NCI-H1417 treated with DMSO at 0.1 percent for 48 hours (cell line): ENCODE data around the gene SPART.
A peak's percentile ranks its signal among the peaks of the same experiment; 100 is the strongest.
"Not testable (repeated sequence)": the region's sequence is repeated elsewhere in the genome, so short reads cannot be mapped to it uniquely, and the experiment has no call there.

Source experiments
- DNase-seq: peaks from one replicate; lab custom pipeline; 2025; lab: John Stamatoyannopoulos, UW

SPART gene

GRCh38 chr13:36319793-36320192 is 26.4 kb downstream of the SPART start:
- not testable (repeated sequence) for DNase-seq

GRCh38 chr13:36313047-36313969 is 32.9 kb downstream of the SPART start:
- no peak for DNase-seq

- DNase-seq: no peak
Measured at GRCh38 chr13:36310417-36311108, 35.6 kb downstream of the SPART start.

- DNase-seq: no peak
Measured at GRCh38 chr13:36302289-36302688, 43.9 kb downstream of the SPART start.

GRCh38 chr13:36299469-36299868 is 46.7 kb downstream of the SPART start:
- DNase-seq: not testable (repeated sequence)

- DNase-seq: no peak
Measured at GRCh38 chr13:36298535-36299068, 47.6 kb downstream of the SPART start.

- no peak for DNase-seq
Measured at GRCh38 chr13:36297366-36298338, 48.5 kb downstream of the SPART start, which contains the start of gene CCDC169. CCDC169 (minus strand) TSS chr13:36297814; CDS start chr13:36297719, 95 bp downstream.

GRCh38 chr13:36294096-36294495 is 52.1 kb downstream of the SPART start:
- DNase-seq: no peak

- DNase-seq: no peak
Measured at GRCh38 chr13:36293497-36293896, 52.7 kb downstream of the SPART start.

GRCh38 chr13:36288794-36289391 is 57.3 kb downstream of the SPART start:
- DNase-seq: no peak

GRCh38 chr13:36286006-36286405 is 60.2 kb downstream of the SPART start:
- no peak for DNase-seq

- no peak for DNase-seq
Measured at GRCh38 chr13:36282821-36283432, 63.3 kb downstream of the SPART start.

GRCh38 chr13:36275190-36276002 is 70.8 kb downstream of the SPART start:
- DNase-seq: peak; percentile 54

GRCh38 chr13:36273431-36273830 is 72.8 kb downstream of the SPART start:
- DNase-seq: no peak

- no peak for DNase-seq
Measured at GRCh38 chr13:36261976-36262375, 84.2 kb downstream of the SPART start.

- DNase-seq: no peak
Measured at GRCh38 chr13:36261011-36261410, 85.2 kb downstream of the SPART start.

GRCh38 chr13:36259361-36260137 is 86.6 kb downstream of the SPART start:
- DNase-seq: no peak

GRCh38 chr13:36258831-36259230 is 87.4 kb downstream of the SPART start:
- DNase-seq: no peak
